DMS153 (cell line): ENCODE results near the gene AQP12A.

Source experiments
- DNase-seq: peaks from one replicate; lab custom pipeline; 2025; lab: John Stamatoyannopoulos, UW

The AQP12A gene

GRCh38 chr2:240708457-240708856 is 16.8 kb downstream of the AQP12A start:
- no peak for DNase-seq

GRCh38 chr2:240711296-240711695 is 19.6 kb downstream of the AQP12A start:
- no peak for DNase-seq

GRCh38 chr2:240711701-240712100 is 20.0 kb downstream of the AQP12A start:
- no peak for DNase-seq

GRCh38 chr2:240712121-240712520 is 20.5 kb downstream of the AQP12A start:
- DNase-seq: no peak

- no peak for DNase-seq
These were observed 21.6 kb downstream of the AQP12A start for GRCh38 chr2:240713071-240713927.

GRCh38 chr2:240713928-240714746 is 22.5 kb downstream of the AQP12A start:
- no peak for DNase-seq

- DNase-seq: no peak
These were observed 23.4 kb downstream of the AQP12A start for GRCh38 chr2:240714747-240715725.

- DNase-seq: no peak
These were observed 24.6 kb downstream of the AQP12A start for GRCh38 chr2:240716130-240716798.

- DNase-seq: no peak
These were observed 25.5 kb downstream of the AQP12A start for GRCh38 chr2:240717181-240717641.

- DNase-seq: no peak
These were observed 26.3 kb downstream of the AQP12A start for GRCh38 chr2:240717681-240718581.

GRCh38 chr2:240718896-240719490 is 27.3 kb downstream of the AQP12A start:
- no peak for DNase-seq

GRCh38 chr2:240719676-240720545 is 28.2 kb downstream of the AQP12A start:
- DNase-seq: no peak

GRCh38 chr2:240720686-240721595 is 29.3 kb downstream of the AQP12A start:
- no peak for DNase-seq

- DNase-seq: no peak
These were observed 30.0 kb downstream of the AQP12A start for GRCh38 chr2:240721596-240722180.

- no peak for DNase-seq
These were observed 30.7 kb downstream of the AQP12A start for GRCh38 chr2:240722376-240722775.

- no peak for DNase-seq
These were observed 31.4 kb downstream of the AQP12A start for GRCh38 chr2:240722796-240723735.
